IMR-90 (cell line): ENCODE data around the gene L1CAM.

Experiments
- BHLHE40 ChIP-seq: fragments of 150-350 bp; IDR thresholded peaks from 2 replicates; pipeline ENCODE4 v1.6.1; 2016; ENCODE audit warnings: mild to moderate bottlenecking, low read depth, low read length
- MAZ ChIP-seq: IDR thresholded peaks from 2 replicates; pipeline ENCODE4 v1.6.1; 2012; ENCODE audit warnings: low read depth, mild to moderate bottlenecking, low read length, improper control_type of control experiment, moderate library complexity, borderline replicate concordance
- POLR2A ChIP-seq: IDR thresholded peaks from 2 replicates; pipeline ENCODE4 v1.6.1; 2012; ENCODE audit warnings: mild to moderate bottlenecking, low read depth, low read length
- RAD21 ChIP-seq: IDR thresholded peaks from 2 replicates; pipeline ENCODE4 v1.6.1; 2012; ENCODE audit warnings: low read length, improper control_type of control experiment
- RCOR1 ChIP-seq: IDR thresholded peaks from 2 replicates; pipeline ENCODE4 v1.6.1; 2012; ENCODE audit warnings: mild to moderate bottlenecking, low read length, improper control_type of control experiment; ENCODE audit not compliant: insufficient replicate concordance
- TF ChIP-seq, protein P1 (sequence below): conservative IDR thresholded peaks from 2 replicates; pipeline ENCODE4 v1.5.1; 2012; ENCODE audit warnings: mild to moderate bottlenecking, low read depth, low read length, improper control_type of control experiment
- TF ChIP-seq, protein P2 (sequence below): fragments of 150-350 bp; IDR thresholded peaks from 2 replicates; pipeline ENCODE4 v1.6.1; 2016; ENCODE audit warnings: low read depth, mild to moderate bottlenecking, low read length, moderate library complexity, borderline replicate concordance

DNA sequence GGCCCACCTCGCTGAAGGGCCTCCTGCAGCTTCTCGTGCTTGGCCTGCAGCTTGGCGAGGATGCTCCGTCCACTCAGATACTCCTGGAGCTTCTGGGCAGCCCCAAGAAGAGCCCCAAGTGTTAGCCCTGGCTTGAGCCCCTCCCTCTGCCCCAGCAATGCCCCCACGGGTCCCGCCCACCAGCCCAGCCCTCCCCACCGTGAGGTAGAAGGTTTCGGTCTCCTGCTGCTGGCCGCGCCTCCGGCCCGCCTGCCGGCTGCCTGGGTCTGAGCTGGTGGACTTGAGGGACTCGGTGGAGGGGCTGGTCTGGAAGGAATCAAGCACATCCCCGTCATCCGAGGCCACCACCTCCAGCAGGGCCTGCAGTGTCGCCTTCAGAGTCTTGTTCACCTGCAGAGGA is 27.2 kb upstream of the L1CAM start:
- TF ChIP-seq, protein P1, sequence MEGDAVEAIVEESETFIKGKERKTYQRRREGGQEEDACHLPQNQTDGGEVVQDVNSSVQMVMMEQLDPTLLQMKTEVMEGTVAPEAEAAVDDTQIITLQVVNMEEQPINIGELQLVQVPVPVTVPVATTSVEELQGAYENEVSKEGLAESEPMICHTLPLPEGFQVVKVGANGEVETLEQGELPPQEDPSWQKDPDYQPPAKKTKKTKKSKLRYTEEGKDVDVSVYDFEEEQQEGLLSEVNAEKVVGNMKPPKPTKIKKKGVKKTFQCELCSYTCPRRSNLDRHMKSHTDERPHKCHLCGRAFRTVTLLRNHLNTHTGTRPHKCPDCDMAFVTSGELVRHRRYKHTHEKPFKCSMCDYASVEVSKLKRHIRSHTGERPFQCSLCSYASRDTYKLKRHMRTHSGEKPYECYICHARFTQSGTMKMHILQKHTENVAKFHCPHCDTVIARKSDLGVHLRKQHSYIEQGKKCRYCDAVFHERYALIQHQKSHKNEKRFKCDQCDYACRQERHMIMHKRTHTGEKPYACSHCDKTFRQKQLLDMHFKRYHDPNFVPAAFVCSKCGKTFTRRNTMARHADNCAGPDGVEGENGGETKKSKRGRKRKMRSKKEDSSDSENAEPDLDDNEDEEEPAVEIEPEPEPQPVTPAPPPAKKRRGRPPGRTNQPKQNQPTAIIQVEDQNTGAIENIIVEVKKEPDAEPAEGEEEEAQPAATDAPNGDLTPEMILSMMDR, result no peak
- no peak for TF ChIP-seq POLR2A
- TF ChIP-seq, protein P2, sequence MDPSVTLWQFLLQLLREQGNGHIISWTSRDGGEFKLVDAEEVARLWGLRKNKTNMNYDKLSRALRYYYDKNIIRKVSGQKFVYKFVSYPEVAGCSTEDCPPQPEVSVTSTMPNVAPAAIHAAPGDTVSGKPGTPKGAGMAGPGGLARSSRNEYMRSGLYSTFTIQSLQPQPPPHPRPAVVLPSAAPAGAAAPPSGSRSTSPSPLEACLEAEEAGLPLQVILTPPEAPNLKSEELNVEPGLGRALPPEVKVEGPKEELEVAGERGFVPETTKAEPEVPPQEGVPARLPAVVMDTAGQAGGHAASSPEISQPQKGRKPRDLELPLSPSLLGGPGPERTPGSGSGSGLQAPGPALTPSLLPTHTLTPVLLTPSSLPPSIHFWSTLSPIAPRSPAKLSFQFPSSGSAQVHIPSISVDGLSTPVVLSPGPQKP, result no peak
- TF ChIP-seq RCOR1, result no peak
- no peak for TF ChIP-seq MAZ
- no peak for TF ChIP-seq RAD21
- TF ChIP-seq BHLHE40, result no peak
